Activated T-helper 17 cell treated with anti-CD3 and anti-CD28 coated beads, Interleukin-2, amount 50 U/mL, for 72 hours (primary cell): ENCODE measurements around the gene PDXK. TPM values are rescaled to one million over a fixed set of nuclear protein-coding genes. Genes with fewer than 3 reads are reported as not detected.

Experiments
- ATAC-seq: fragments of 150-1000 bp; cut with Tn5 transposase; replicated peaks from 2 replicates; pipeline ENCODE4 v1.10.0; 2021; ENCODE audit warnings: mild to moderate bottlenecking, moderate library complexity
- H3K27ac Mint-ChIP-seq: one replicate; pipeline ENCODE4 v1.8.0; 2022; ENCODE audit warnings: mixed read lengths
- H3K27me3 Mint-ChIP-seq: one replicate; pipeline ENCODE4 v1.8.0; 2022; ENCODE audit warnings: mixed read lengths
- H3K36me3 Mint-ChIP-seq: one replicate; pipeline ENCODE4 v1.8.0; 2022; ENCODE audit warnings: low read depth, mild to moderate bottlenecking, mixed read lengths
- H3K4me1 Mint-ChIP-seq: one replicate; pipeline ENCODE4 v1.8.0; 2022; ENCODE audit warnings: mixed read lengths
- H3K4me3 Mint-ChIP-seq: one replicate; pipeline ENCODE4 v1.8.0; 2022; ENCODE audit warnings: mild to moderate bottlenecking, mixed read lengths
- H3K9me3 Mint-ChIP-seq: one replicate; pipeline ENCODE4 v1.8.0; 2022; ENCODE audit warnings: mixed read lengths
- total RNA-seq, 2 donors: library from RNA; stranded (reverse); gene quantifications; one replicate each; pipeline ENCODE4 v1.2.3, GENCODE V29; 2022

PDXK gene
- total RNA-seq, 2 donors from 2014 or later, result 102 to 115 TPM

GRCh38 chr21:43727519-43728153 lies 8.7 kb downstream of the PDXK start:
- Mint-ChIP-seq H3K27ac (peak overlapping the region; percentile 86), H3K4me1 (peaks cover 24% of the 10 kb centered on the region), H3K9me3 (no peaks in the 10 kb centered on the region), H3K27me3 (no peaks in the 10 kb centered on the region), H3K36me3 (peaks cover 22% of the 10 kb centered on the region), H3K4me3 (peak overlapping the region; percentile 88)
- ATAC-seq, result no peak

DNA sequence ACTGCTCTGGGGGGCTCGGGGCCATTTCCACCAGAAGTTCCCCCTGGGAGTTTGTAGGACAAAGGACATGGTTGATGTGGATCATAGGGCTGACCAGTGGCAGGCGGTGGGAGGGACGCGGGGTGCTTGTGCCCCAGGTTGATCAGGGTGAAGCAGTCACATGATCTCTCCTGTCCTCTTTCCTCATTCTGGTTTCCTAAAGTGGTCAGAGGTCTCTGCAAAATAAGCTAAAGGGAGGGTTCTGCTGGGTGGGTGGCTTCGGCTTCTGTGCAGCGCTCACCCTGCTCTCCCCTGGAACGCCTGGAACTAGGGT lies 9.2 kb downstream of the PDXK start:
- ATAC-seq, result no peak
- Mint-ChIP-seq H3K4me3 (peak overlapping the region; percentile 88), H3K4me1 (peaks cover 24% of the 10 kb centered on the region), H3K27ac (peak overlapping the region; percentile 86), H3K27me3 (no peaks in the 10 kb centered on the region), H3K9me3 (no peaks in the 10 kb centered on the region), H3K36me3 (peaks cover 22% of the 10 kb centered on the region)

DNA sequence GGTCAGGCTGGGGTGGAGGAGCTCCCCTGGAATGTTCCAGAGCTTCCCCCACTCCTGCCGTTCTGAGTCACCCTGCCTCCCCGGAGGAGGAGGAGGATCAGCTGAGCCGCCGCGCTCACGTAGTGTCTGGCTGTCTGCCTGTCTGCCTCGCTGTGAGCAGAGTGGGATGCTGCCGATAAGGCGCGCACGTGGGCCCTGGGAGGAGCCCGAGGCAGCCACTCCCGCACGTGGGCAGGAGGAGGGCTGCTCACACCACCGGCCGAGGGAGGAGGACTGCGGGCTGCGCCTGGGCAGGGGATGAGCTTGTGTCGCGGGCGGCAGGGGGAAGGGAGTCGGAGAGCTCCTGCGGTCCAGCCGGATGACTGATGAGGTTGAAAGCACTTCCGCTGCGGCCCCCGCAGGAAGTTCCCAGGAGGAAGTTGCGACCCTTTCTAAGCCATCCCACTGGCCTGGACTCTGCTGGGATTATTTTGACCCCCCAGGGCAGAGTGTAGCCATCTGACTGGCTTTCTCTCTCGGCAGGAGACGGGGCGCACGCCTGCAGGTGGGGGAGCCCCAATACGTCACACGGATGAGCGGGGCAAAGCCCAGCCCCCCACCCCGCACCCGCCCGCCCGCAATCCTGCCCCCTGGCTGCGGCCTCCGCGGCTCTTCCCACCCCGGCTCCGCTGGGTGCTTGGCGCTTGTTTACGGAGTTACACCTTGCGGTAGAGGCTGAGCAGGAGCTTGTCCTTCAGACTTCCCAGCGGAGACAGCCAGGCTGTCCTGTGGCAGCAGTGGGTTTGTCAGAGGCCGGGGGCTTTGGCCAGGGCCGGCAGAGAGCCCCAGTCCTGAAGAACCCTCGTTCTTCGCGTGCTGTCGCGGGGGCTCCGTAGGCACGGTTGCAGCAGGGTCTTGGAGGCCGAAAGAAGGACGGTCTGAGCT lies 9.8 kb downstream of the PDXK start:
- H3K27me3 Mint-ChIP-seq, result no peaks in the 10 kb centered on the region
- ATAC-seq, result peak; percentile 89
- peak overlapping the region; percentile 86 for H3K27ac Mint-ChIP-seq
- H3K36me3 Mint-ChIP-seq, result peaks cover 26% of the 10 kb centered on the region
- H3K4me1 Mint-ChIP-seq, result peaks cover 29% of the 10 kb centered on the region
- no peaks in the 10 kb centered on the region for H3K9me3 Mint-ChIP-seq
- peak overlapping the region; percentile 88 for H3K4me3 Mint-ChIP-seq

GRCh38 chr21:43731476-43731875 lies 12.5 kb downstream of the PDXK start:
- Mint-ChIP-seq H3K4me1 (peaks cover 34% of the 10 kb centered on the region), H3K36me3 (peaks cover 17% of the 10 kb centered on the region), H3K27ac (peak overlapping the region; percentile 78), H3K4me3 (peak overlapping the region; percentile 32), H3K9me3 (no peaks in the 10 kb centered on the region), H3K27me3 (no peaks in the 10 kb centered on the region)
- no peak for ATAC-seq

DNA sequence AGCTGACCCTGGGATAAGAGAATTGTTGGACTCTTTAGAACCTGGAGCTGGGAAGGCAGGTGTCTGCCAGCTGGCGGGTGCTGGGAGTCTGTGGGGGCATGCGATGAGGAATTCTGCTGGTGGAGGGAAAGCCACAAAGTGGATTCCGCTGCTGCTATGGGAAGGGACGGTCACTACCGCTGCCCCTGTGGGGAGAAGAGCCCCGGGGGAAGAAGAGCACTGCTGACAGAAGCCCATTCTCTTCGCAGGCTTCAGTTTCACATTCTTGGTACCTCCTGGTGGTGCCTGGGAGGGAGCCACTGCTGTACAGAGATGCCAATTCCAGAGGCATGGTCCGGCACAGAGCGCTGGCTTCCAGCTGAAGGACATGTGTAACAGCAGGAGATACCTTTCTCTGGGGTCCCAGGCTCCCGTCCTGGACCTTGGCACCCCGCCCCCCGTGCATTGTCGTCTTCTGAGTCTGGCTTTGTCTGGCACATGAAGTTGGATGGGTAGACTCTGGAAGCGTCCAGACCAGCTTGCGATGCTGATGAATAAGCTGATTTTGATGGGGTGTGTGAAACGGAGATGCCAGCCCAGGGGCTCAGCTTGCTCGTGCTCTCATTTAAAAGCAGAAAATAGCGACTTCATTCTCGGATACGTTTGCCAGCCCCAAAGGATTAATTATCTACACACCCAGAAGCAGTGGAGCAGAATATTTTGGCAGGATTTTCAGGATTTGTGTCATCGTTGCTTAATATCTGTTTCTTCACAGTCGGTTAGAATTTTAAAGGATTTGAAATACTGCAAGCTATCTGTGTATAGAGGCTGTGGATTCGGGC lies 13.2 kb downstream of the PDXK start:
- Mint-ChIP-seq H3K4me1 (peaks cover 28% of the 10 kb centered on the region), H3K27ac (peak overlapping the region; percentile 78), H3K4me3 (peak overlapping the region; percentile 32), H3K27me3 (no peaks in the 10 kb centered on the region), H3K9me3 (no peaks in the 10 kb centered on the region), H3K36me3 (peaks cover 20% of the 10 kb centered on the region)
- no peak for ATAC-seq

- H3K36me3 Mint-ChIP-seq, result peaks cover 22% of the 10 kb centered on the region
- no peak overlapping the region for H3K27ac Mint-ChIP-seq
- no peaks in the 10 kb centered on the region for H3K9me3 Mint-ChIP-seq
- no peak for ATAC-seq
- H3K27me3 Mint-ChIP-seq, result no peaks in the 10 kb centered on the region
- peak overlapping the region; percentile 68 for H3K4me3 Mint-ChIP-seq
- peaks cover 22% of the 10 kb centered on the region for H3K4me1 Mint-ChIP-seq
Measured at GRCh38 chr21:43733060-43733459, 14.1 kb downstream of the PDXK start.

- no peaks in the 10 kb centered on the region for H3K9me3 Mint-ChIP-seq
- peak overlapping the region; percentile 68 for H3K4me3 Mint-ChIP-seq
- H3K36me3 Mint-ChIP-seq, result peaks cover 28% of the 10 kb centered on the region
- H3K27me3 Mint-ChIP-seq, result no peaks in the 10 kb centered on the region
- peak overlapping the region; percentile 34 for H3K27ac Mint-ChIP-seq
- peak; percentile 72 for ATAC-seq
- peaks cover 18% of the 10 kb centered on the region for H3K4me1 Mint-ChIP-seq
Measured at GRCh38 chr21:43733529-43734071, 14.7 kb downstream of the PDXK start.

DNA sequence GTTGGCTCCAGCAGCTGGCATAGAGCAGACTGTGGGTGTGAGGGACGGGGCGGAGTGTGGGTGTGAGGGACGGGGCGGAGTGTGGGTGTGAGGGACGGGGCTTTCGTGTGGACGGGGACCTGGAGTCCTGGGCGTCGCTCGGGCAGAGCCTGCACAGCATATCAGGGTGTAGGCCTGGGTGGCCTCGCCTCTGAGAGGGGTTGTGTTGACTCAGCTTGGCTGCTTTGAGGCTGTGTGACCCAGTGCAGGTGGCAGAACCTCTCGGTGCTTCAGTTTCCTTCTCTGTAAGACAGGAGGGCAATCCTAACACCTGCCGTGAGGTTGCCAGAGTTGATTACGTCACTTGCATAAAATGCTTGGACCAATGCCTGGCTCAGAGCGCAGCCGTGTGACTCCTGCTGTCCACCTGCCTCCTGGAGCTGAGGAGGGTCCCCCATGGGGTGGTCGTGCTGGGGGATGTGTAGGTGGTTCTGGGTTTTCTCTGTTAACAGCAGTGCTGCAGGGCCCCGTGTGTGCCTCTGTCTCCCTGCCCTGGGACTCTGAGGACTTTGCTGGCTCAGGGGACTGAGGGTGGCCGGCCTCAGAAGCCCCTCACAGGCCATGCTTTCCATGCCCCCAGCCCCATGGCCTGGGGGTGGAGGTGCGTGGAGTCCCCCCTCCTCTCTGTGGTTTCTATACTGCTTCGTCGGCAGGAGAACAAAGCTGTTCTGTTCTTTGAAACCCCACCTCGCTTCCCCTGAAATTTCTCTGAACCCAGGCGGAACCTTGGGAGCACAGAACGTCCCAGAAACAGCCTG lies 15.4 kb downstream of the PDXK start:
- H3K4me1 Mint-ChIP-seq, result peaks cover 17% of the 10 kb centered on the region
- no peaks in the 10 kb centered on the region for H3K9me3 Mint-ChIP-seq
- H3K27me3 Mint-ChIP-seq, result no peaks in the 10 kb centered on the region
- H3K36me3 Mint-ChIP-seq, result peaks cover 28% of the 10 kb centered on the region
- peak overlapping the region; percentile 68 for H3K4me3 Mint-ChIP-seq
- H3K27ac Mint-ChIP-seq, result peak overlapping the region; percentile 34
- ATAC-seq, result peak; percentile 82

- Mint-ChIP-seq H3K4me1 (peaks cover 17% of the 10 kb centered on the region), H3K27me3 (no peaks in the 10 kb centered on the region), H3K36me3 (peaks cover 28% of the 10 kb centered on the region), H3K27ac (no peak overlapping the region), H3K4me3 (peak overlapping the region; percentile 68), H3K9me3 (no peaks in the 10 kb centered on the region)
- no peak for ATAC-seq
Measured at GRCh38 chr21:43734928-43735229, 15.9 kb downstream of the PDXK start.

- Mint-ChIP-seq H3K27ac (no peak overlapping the region), H3K4me3 (no peak overlapping the region), H3K27me3 (no peaks in the 10 kb centered on the region), H3K9me3 (no peaks in the 10 kb centered on the region), H3K4me1 (peaks cover 17% of the 10 kb centered on the region), H3K36me3 (peaks cover 28% of the 10 kb centered on the region)
- no peak for ATAC-seq
Measured at GRCh38 chr21:43735236-43736091, 16.5 kb downstream of the PDXK start.

DNA sequence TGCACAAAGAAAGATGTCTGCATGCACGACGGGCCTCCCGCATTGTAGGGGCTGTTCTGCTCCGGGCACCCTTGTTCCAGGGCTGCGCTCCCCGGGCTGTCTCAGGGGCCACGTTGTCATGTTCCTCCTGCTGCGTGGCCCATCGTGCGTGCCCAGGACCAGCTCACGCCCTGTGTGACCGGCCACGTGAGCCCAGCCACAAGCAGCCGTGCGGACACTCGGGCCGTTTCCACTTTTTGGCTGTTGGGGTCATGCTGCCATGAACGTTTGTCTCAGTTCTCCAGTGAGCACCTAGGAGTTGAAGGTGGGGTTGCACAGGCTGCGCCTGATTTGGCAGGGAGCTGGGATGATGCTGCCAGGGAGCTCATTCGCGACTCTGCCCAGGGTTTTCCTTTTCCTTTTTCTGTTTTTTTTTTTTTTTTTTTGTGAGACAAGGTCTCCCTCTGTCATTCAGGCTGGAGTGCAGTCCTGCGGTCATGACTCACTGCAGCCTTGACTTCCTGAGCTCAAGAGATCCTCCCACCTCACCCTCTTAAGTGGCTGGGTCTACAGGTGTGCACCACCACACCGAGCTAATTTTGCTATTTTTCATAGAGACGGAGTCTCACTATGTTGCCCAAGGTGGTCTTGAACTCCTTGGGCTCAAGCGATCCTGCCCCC lies 17.4 kb downstream of the PDXK start:
- no peak overlapping the region for H3K4me3 Mint-ChIP-seq
- no peaks in the 10 kb centered on the region for H3K9me3 Mint-ChIP-seq
- no peak for ATAC-seq
- H3K4me1 Mint-ChIP-seq, result peaks cover 18% of the 10 kb centered on the region
- no peak overlapping the region for H3K27ac Mint-ChIP-seq
- H3K36me3 Mint-ChIP-seq, result peaks cover 24% of the 10 kb centered on the region
- H3K27me3 Mint-ChIP-seq, result no peaks in the 10 kb centered on the region

GRCh38 chr21:43737158-43737950 lies 18.4 kb downstream of the PDXK start:
- Mint-ChIP-seq H3K4me3 (no peak overlapping the region), H3K4me1 (peaks cover 16% of the 10 kb centered on the region), H3K9me3 (no peaks in the 10 kb centered on the region), H3K27me3 (no peaks in the 10 kb centered on the region), H3K27ac (no peak overlapping the region), H3K36me3 (peaks cover 20% of the 10 kb centered on the region)
- no peak for ATAC-seq
